ENCODE measurements around the gene OR6X1. TPM values are rescaled to one million over a fixed set of nuclear protein-coding genes. Genes with fewer than 3 reads are reported as not detected.

OR6X1 gene
- total and polyA plus RNA-seq, 2 of the 8 experiments (the other 6 are each of a cell fraction or from before 2014, with no cell fraction given): not detected

DNA sequence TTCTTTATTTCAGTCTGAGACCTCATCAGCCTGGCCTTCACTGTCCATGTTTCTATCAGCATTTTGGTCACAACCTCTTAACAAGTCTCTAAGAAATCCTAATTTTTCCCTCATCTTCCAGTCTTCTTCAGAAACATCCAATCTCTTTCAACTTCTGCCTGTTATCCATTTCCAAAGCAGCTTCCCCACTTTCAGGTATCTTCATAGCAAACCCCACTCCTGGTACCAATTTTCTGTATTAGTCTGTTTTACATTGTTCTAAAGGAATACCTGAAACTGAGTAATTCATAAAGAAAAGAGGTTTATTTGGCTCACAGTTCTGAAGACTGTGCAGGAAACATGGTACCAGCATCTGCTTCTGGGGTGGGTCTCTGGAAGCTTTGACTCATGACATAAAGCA lies 8.1 kb upstream of the OR6X1 start:
- H3K4me3 ChIP-seq (ENCODE audit: extremely low read depth in 1 of 4, insufficient read depth in 2 of 4, low read depth in 3 of 4, low read length in 4 of 4): 0 out of 8 replicates have a peak overlapping the region, but pooled peaks of 1 of the 4 experiments have one; percentile 10
- TF ChIP-seq, protein P1, sequence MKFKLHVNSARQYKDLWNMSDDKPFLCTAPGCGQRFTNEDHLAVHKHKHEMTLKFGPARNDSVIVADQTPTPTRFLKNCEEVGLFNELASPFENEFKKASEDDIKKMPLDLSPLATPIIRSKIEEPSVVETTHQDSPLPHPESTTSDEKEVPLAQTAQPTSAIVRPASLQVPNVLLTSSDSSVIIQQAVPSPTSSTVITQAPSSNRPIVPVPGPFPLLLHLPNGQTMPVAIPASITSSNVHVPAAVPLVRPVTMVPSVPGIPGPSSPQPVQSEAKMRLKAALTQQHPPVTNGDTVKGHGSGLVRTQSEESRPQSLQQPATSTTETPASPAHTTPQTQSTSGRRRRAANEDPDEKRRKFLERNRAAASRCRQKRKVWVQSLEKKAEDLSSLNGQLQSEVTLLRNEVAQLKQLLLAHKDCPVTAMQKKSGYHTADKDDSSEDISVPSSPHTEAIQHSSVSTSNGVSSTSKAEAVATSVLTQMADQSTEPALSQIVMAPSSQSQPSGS (IDR thresholded peaks at IDR 0.05; ENCODE audit: low read length): no peak
- TF ChIP-seq JUND (IDR thresholded peaks at IDR 0.05; ENCODE audit: low read length): no peak
- TF ChIP-seq, protein P2, sequence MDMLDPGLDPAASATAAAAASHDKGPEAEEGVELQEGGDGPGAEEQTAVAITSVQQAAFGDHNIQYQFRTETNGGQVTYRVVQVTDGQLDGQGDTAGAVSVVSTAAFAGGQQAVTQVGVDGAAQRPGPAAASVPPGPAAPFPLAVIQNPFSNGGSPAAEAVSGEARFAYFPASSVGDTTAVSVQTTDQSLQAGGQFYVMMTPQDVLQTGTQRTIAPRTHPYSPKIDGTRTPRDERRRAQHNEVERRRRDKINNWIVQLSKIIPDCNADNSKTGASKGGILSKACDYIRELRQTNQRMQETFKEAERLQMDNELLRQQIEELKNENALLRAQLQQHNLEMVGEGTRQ (IDR thresholded peaks at IDR 0.05; ENCODE audit: low read length): no peak
- no peak for TF ChIP-seq RXRA (IDR thresholded peaks at IDR 0.05; ENCODE audit: insufficient read depth, low read depth, low read length)
- no peak for TF ChIP-seq ASH2L (IDR thresholded peaks at IDR 0.05; ENCODE audit: low read length)
- no peak for TF ChIP-seq MAFK (IDR thresholded peaks at IDR 0.05; ENCODE audit: low read depth, low read length)
- TF ChIP-seq GTF2F1 (IDR thresholded peaks at IDR 0.05; ENCODE audit: borderline replicate concordance, low read depth, low read length): no peak
- TF ChIP-seq SIRT6 (IDR thresholded peaks at IDR 0.05; ENCODE audit: low read length): no peak
- no peak for TF ChIP-seq SAP30 (IDR thresholded peaks at IDR 0.05; ENCODE audit: insufficient read depth, insufficient replicate concordance, low read length)
- no peak for TF ChIP-seq POU5F1 (IDR thresholded peaks at IDR 0.05; ENCODE audit: low read depth, low read length)
- TF ChIP-seq KDM5A (IDR thresholded peaks at IDR 0.05; ENCODE audit: low read length): no peak
- no peak for TF ChIP-seq SP1 (IDR thresholded peaks at IDR 0.05; ENCODE audit: low read depth, low read length)
- TF ChIP-seq EGR1 (IDR thresholded peaks at IDR 0.05; ENCODE audit: borderline replicate concordance, low read depth, low read length): no peak
- no peak for TF ChIP-seq CBX8 (IDR thresholded peaks at IDR 0.05; ENCODE audit: borderline replicate concordance, low read depth, low read length)

More for the DNA sequence above, 8.1 kb upstream of the OR6X1 start:
- no peak overlapping the region for H4K5ac ChIP-seq (ENCODE audit: insufficient read length, low read depth, low read length)
- H2BK5ac ChIP-seq (ENCODE audit: low read depth, low read length): no peak overlapping the region
- no peak overlapping the region for H3K14ac ChIP-seq (ENCODE audit: insufficient read length)
- no peak overlapping the region for H3K9ac ChIP-seq (replicated peaks in 1 of 4; ENCODE audit: extremely low read depth in 1 of 4, low read depth in 3 of 4, low read length in 3 of 4)
- no peak overlapping the region for H3K18ac ChIP-seq (ENCODE audit: extremely low read depth, low read length)
- no peak overlapping the region for H3K23ac ChIP-seq (ENCODE audit: insufficient read length)
- no peak overlapping the region for H2BK12ac ChIP-seq (ENCODE audit: low read depth, low read length)
- DNase-seq (ENCODE audit: low read depth in 1 of 2, low spot score in 2 of 2) (no peak), FAIRE-seq (no peak)
- H3K4me1 ChIP-seq (replicated peaks in 1 of 4; ENCODE audit: control insufficient read depth in 3 of 4, insufficient read depth in 4 of 4, low read length in 3 of 4): no peaks in the 10 kb centered on the region
- CTCF ChIA-PET (ENCODE audit: partially characterized antibody): no interaction called here
- H2AK5ac ChIP-seq (ENCODE audit: low read depth, low read length): no peak overlapping the region
- no peak overlapping the region for H4K8ac ChIP-seq (ENCODE audit: extremely low read depth, insufficient read depth, low read length)
- H3K79me2 ChIP-seq (ENCODE audit: control insufficient read depth in 1 of 2, insufficient read depth in 2 of 2, low read length in 2 of 2): no peaks in the 10 kb centered on the region
- no peaks in the 10 kb centered on the region for H3K79me1 ChIP-seq (ENCODE audit: low read depth, low read length)
- no peak overlapping the region for H3K56ac ChIP-seq (replicated peaks; ENCODE audit: insufficient read length, low read depth, low read length)
- no peaks in the 10 kb centered on the region for H4K20me1 ChIP-seq (replicated peaks in 1 of 2; ENCODE audit: control insufficient read depth in 1 of 2, insufficient read depth in 2 of 2, low read length in 2 of 2)
- H3K27me3 ChIP-seq (replicated peaks in 1 of 4; ENCODE audit: control insufficient read depth in 3 of 4, extremely low read depth in 1 of 4, insufficient read depth in 3 of 4, low read length in 3 of 4): no peaks in the 10 kb centered on the region
- H3K4me2 ChIP-seq (ENCODE audit: insufficient read depth in 1 of 2, low read depth in 2 of 2, low read length in 2 of 2): no peak overlapping the region
- no peak overlapping the region for H3K4ac ChIP-seq (replicated peaks; ENCODE audit: insufficient read length, low read depth, low read length)
- POLR2A ChIA-PET (ENCODE audit: partially characterized antibody): no interaction called here
- H4K91ac ChIP-seq (replicated peaks; ENCODE audit: insufficient read length, low read length): no peak overlapping the region
- no peak overlapping the region for H2AFZ ChIP-seq (ENCODE audit: low read length)
- no peak overlapping the region for H2BK20ac ChIP-seq (ENCODE audit: low read length)
- H3K9me3 ChIP-seq (ENCODE audit: insufficient read depth in 2 of 2, low read depth in 1 of 2, low read length in 1 of 2): peaks cover 12 to 14% of the 10 kb centered on the region in 2 experiments
- peaks cover 0 to 7% (median 3%) of the 10 kb centered on the region in 4 experiments; a peak in 2 of 8 replicates for H3K36me3 ChIP-seq (ENCODE audit: control insufficient read depth in 2 of 4, insufficient read depth in 4 of 4, low read length in 3 of 4)
- no peak overlapping the region for H2BK15ac ChIP-seq (ENCODE audit: low read length)
- H2BK120ac ChIP-seq (replicated peaks; ENCODE audit: low read depth, low read length): no peak overlapping the region
- H3K27ac ChIP-seq (ENCODE audit: low read depth, low read length): no peak overlapping the region
- H3K23me2 ChIP-seq (ENCODE audit: low read depth, low read length): no peaks in the 10 kb centered on the region
